KMS-11 (cell line): ENCODE results near the gene TUT4.

Experiments used
- H2AFZ ChIP-seq: fragments of 200-600 bp; sonication (generic); 2 replicates; pipeline ENCODE4 v1.6.1; 2016; ENCODE audit warnings: antibody characterized with exemption, mixed run types, low read depth
- H3K27ac ChIP-seq: fragments of 200-600 bp; sonication (generic); 2 replicates; pipeline ENCODE4 v1.6.1; 2016; ENCODE audit warnings: mild to moderate bottlenecking, mixed run types
- H3K27me3 ChIP-seq: fragments of 200-600 bp; sonication (generic); 2 replicates; pipeline ENCODE4 v1.6.1; 2017; ENCODE audit warnings: mild to moderate bottlenecking, low read depth, mixed run types, moderate library complexity; ENCODE audit not compliant: insufficient read depth
- H3K36me3 ChIP-seq: fragments of 200-600 bp; sonication (generic); 2 replicates; pipeline ENCODE4 v1.6.1; 2017; ENCODE audit warnings: mild to moderate bottlenecking, mixed run types; ENCODE audit not compliant: insufficient read depth
- H3K4me1 ChIP-seq: fragments of 200-600 bp; sonication (generic); 2 replicates; pipeline ENCODE4 v1.6.1; 2016; ENCODE audit warnings: mild to moderate bottlenecking, low read depth, mixed run types; ENCODE audit not compliant: poor library complexity, severe bottlenecking
- H3K4me2 ChIP-seq: fragments of 200-600 bp; sonication (generic); 2 replicates; pipeline ENCODE4 v1.7.0; 2016; ENCODE audit warnings: mild to moderate bottlenecking, mixed run types
- H3K4me3 ChIP-seq: fragments of 200-600 bp; sonication (generic); IDR thresholded peaks from 2 replicates; pipeline ENCODE4 v1.6.1; 2017; ENCODE audit warnings: low read depth, low read length, mixed read lengths; ENCODE audit not compliant: insufficient read depth
- H3K79me2 ChIP-seq: fragments of 200-600 bp; sonication (generic); 2 replicates; pipeline ENCODE4 v1.6.1; 2016; ENCODE audit warnings: low read depth, mixed run types; ENCODE audit not compliant: insufficient read depth
- H3K9ac ChIP-seq: fragments of 200-600 bp; sonication (generic); 2 replicates; pipeline ENCODE4 v1.6.1; 2016; ENCODE audit warnings: mild to moderate bottlenecking, mixed run types
- H4K20me1 ChIP-seq: fragments of 200-600 bp; sonication (generic); 2 replicates; pipeline ENCODE4 v1.6.1; 2016; ENCODE audit warnings: mild to moderate bottlenecking, mixed run types; ENCODE audit not compliant: insufficient read depth
- CTCF ChIP-seq: fragments of 200-600 bp; sonication (generic); conservative IDR thresholded peaks from 2 replicates; pipeline ENCODE4 v1.6.1; 2017; ENCODE audit warnings: low read depth, mild to moderate bottlenecking, antibody characterized with exemption, low read length, moderate library complexity, mixed read lengths

TUT4 gene

GRCh38 chr1:52559875-52560274 is 7.0 kb upstream of the TUT4 start:
- Histone ChIP-seq H3K36me3 (no peaks in the 10 kb centered on the region), H3K9ac (no peak overlapping the region), H2AFZ (no peak overlapping the region), H3K4me1 (no peaks in the 10 kb centered on the region), H3K79me2 (no peaks in the 10 kb centered on the region), H4K20me1 (no peaks in the 10 kb centered on the region), H3K4me2 (no peak overlapping the region), H3K4me3 (no peak overlapping the region), H3K27ac (no peak overlapping the region), H3K27me3 (no peaks in the 10 kb centered on the region)
- TF ChIP-seq CTCF, result no peak

DNA sequence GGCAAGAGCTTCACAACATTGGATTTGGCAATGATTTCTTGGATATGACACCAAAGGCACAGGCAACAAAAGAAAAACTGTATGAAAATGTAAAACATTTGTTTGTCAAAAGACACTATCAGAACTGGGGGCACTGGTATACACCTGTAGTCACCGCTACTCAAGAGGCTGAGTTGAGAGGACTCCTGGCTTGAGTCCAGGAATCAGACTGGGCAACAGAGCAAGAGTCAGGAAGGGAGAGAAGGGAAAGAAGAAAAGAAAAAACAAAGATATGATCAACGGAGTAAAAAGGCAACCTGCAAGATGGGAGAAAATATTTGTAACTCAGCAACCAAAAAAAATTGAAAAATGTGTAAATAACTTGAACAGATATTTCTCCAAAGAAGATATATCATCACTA is 6.0 kb upstream of the TUT4 start:
- no peaks in the 10 kb centered on the region for H4K20me1 ChIP-seq
- peaks cover 5% of the 10 kb centered on the region for H3K4me1 ChIP-seq
- no peak for TF ChIP-seq CTCF
- H3K27ac ChIP-seq, result no peak overlapping the region
- no peak overlapping the region for H3K4me3 ChIP-seq
- H3K4me2 ChIP-seq, result no peak overlapping the region
- H2AFZ ChIP-seq, result no peak overlapping the region
- H3K27me3 ChIP-seq, result no peaks in the 10 kb centered on the region
- H3K79me2 ChIP-seq, result no peaks in the 10 kb centered on the region
- H3K9ac ChIP-seq, result no peak overlapping the region
- H3K36me3 ChIP-seq, result no peaks in the 10 kb centered on the region

- H3K27me3 ChIP-seq, result no peaks in the 10 kb centered on the region
- no peak overlapping the region for H2AFZ ChIP-seq
- no peak for TF ChIP-seq CTCF
- H3K4me3 ChIP-seq, result no peak overlapping the region
- H3K36me3 ChIP-seq, result no peaks in the 10 kb centered on the region
- H3K27ac ChIP-seq, result no peak overlapping the region
- no peaks in the 10 kb centered on the region for H4K20me1 ChIP-seq
- peaks cover 6% of the 10 kb centered on the region for H3K4me1 ChIP-seq
- no peak overlapping the region for H3K9ac ChIP-seq
- H3K79me2 ChIP-seq, result peaks cover 4% of the 10 kb centered on the region; the same call in 1 of the 2 replicates
- no peak overlapping the region for H3K4me2 ChIP-seq
Measured at GRCh38 chr1:52556641-52557360, 3.9 kb upstream of the TUT4 start.

GRCh38 chr1:52554756-52555155 is 1.9 kb upstream of the TUT4 start:
- no peaks in the 10 kb centered on the region for H3K27me3 ChIP-seq
- H2AFZ ChIP-seq, result no peak overlapping the region
- H3K79me2 ChIP-seq, result peaks cover 24% of the 10 kb centered on the region
- 0 out of 2 replicates have a peak, but pooled peaks cover 6% of the 10 kb centered on the region for H4K20me1 ChIP-seq
- H3K27ac ChIP-seq, result no peak overlapping the region
- no peak overlapping the region for H3K4me3 ChIP-seq
- no peak for TF ChIP-seq CTCF
- H3K4me2 ChIP-seq, result no peak overlapping the region
- H3K4me1 ChIP-seq, result peaks cover 20% of the 10 kb centered on the region
- no peak overlapping the region for H3K9ac ChIP-seq
- no peaks in the 10 kb centered on the region for H3K36me3 ChIP-seq
